GM18520 (cell line): ENCODE measurements around the gene CHRNG.

Source experiments
- ATAC-seq: cut with Tn5 transposase; IDR thresholded peaks from one replicate; pipeline ENCODE4 v1.9.1; 2021; ENCODE audit not compliant: unreplicated experiment

CHRNG gene

GRCh38 chr2:232539298-232540231 is at the start of gene CHRNG:
Gene CHRNG, plus strand, starts transcription at chr2:232539692. Its CDS starts 56 bp downstream, at chr2:232539748.
- no peak for ATAC-seq

GRCh38 chr2:232490221-232491138 is 49.0 kb upstream of the CHRNG start:
- no peak for ATAC-seq

- no peak for ATAC-seq
These were observed 48.2 kb upstream of the CHRNG start for GRCh38 chr2:232491139-232491780.

GRCh38 chr2:232492236-232492848 is 47.1 kb upstream of the CHRNG start:
- ATAC-seq: no peak

- no peak for ATAC-seq
These were observed 46.4 kb upstream of the CHRNG start for GRCh38 chr2:232492963-232493700.

GRCh38 chr2:232493701-232494474 is 45.6 kb upstream of the CHRNG start:
- ATAC-seq: no peak

- ATAC-seq: no peak
These were observed 45.0 kb upstream of the CHRNG start for GRCh38 chr2:232494542-232494941.

GRCh38 chr2:232495292-232495691 is 44.2 kb upstream of the CHRNG start:
- no peak for ATAC-seq

- ATAC-seq: no peak
These were observed 42.8 kb upstream of the CHRNG start for GRCh38 chr2:232496501-232497270.

- no peak for ATAC-seq
These were observed 42.1 kb upstream of the CHRNG start for GRCh38 chr2:232497348-232497747.

GRCh38 chr2:232498452-232498851 is 41.0 kb upstream of the CHRNG start:
- ATAC-seq: no peak

GRCh38 chr2:232501331-232501771 is 38.1 kb upstream of the CHRNG start:
- ATAC-seq: no peak

- ATAC-seq: no peak
These were observed 37.6 kb upstream of the CHRNG start for GRCh38 chr2:232501794-232502390.

- no peak for ATAC-seq
These were observed 37.0 kb upstream of the CHRNG start for GRCh38 chr2:232502511-232502910.

GRCh38 chr2:232502911-232503808 is 36.3 kb upstream of the CHRNG start:
- no peak for ATAC-seq

- ATAC-seq: no peak
These were observed 35.6 kb upstream of the CHRNG start for GRCh38 chr2:232503809-232504323.

- ATAC-seq: no peak
These were observed 35.1 kb upstream of the CHRNG start for GRCh38 chr2:232504438-232504837.
